ENCODE measurements around the gene DLL3. TPM values are rescaled to one million over a fixed set of nuclear protein-coding genes. Genes with fewer than 3 reads are reported as not detected.

DLL3 gene
- total RNA-seq, 1 donor from 2014 or later, result 0.53 TPM

GRCh38 chr19:39481676-39482075, 17.1 kb upstream of the DLL3 start:
- DNase-seq (ENCODE audit: low read depth, low spot score), result no peak

- no peak for DNase-seq (ENCODE audit: low read depth, low spot score)
Measured at GRCh38 chr19:39483141-39483540, 15.6 kb upstream of the DLL3 start.

GRCh38 chr19:39489756-39490155, 9.0 kb upstream of the DLL3 start:
- no peak for DNase-seq (ENCODE audit: low read depth, low spot score)

- no peak for DNase-seq (ENCODE audit: low read depth, low spot score)
Measured at GRCh38 chr19:39492225-39492624, 6.5 kb upstream of the DLL3 start.

GRCh38 chr19:39492788-39493187, 6.0 kb upstream of the DLL3 start:
- no peak for DNase-seq (ENCODE audit: low read depth, low spot score)

GRCh38 chr19:39494661-39495060, 4.1 kb upstream of the DLL3 start:
- no peak for DNase-seq (ENCODE audit: low read depth, low spot score)

GRCh38 chr19:39496063-39496462, 2.7 kb upstream of the DLL3 start:
- DNase-seq (ENCODE audit: low read depth, low spot score), result no peak

- no peak for DNase-seq (ENCODE audit: low read depth, low spot score)
Measured at GRCh38 chr19:39497701-39497995, 1.1 kb upstream of the DLL3 start.

- no peak for DNase-seq (ENCODE audit: low read depth, low spot score)
Measured at GRCh38 chr19:39497996-39498797, 550 bp upstream of the DLL3 start.

GRCh38 chr19:39499932-39500331, 1.2 kb downstream of the DLL3 start:
- no peak for DNase-seq (ENCODE audit: low read depth, low spot score)

- DNase-seq (ENCODE audit: low read depth, low spot score), result no peak
Measured at GRCh38 chr19:39500543-39500942, 1.8 kb downstream of the DLL3 start.

GRCh38 chr19:39501340-39501739, 2.6 kb downstream of the DLL3 start:
- DNase-seq (ENCODE audit: low read depth, low spot score), result no peak

GRCh38 chr19:39502640-39503417, 4.1 kb downstream of the DLL3 start:
- peak; percentile 19 for DNase-seq (ENCODE audit: low read depth, low spot score)

GRCh38 chr19:39506598-39506943, 7.8 kb downstream of the DLL3 start:
- no peak for DNase-seq (ENCODE audit: low read depth, low spot score)

GRCh38 chr19:39506944-39507714, 8.4 kb downstream of the DLL3 start:
- peak; percentile 7 for DNase-seq (ENCODE audit: low read depth, low spot score)

GRCh38 chr19:39507715-39508364, 9.1 kb downstream of the DLL3 start:
- DNase-seq (ENCODE audit: low read depth, low spot score), result no peak

GRCh38 chr19:39508629-39509028, 9.9 kb downstream of the DLL3 start:
- no peak for DNase-seq (ENCODE audit: low read depth, low spot score)

- no peak for DNase-seq (ENCODE audit: low read depth, low spot score)
Measured at GRCh38 chr19:39509233-39509632, 10.5 kb downstream of the DLL3 start.

- no peak for DNase-seq (ENCODE audit: low read depth, low spot score)
Measured at GRCh38 chr19:39512988-39513387, 14.2 kb downstream of the DLL3 start.

GRCh38 chr19:39514840-39515550, 16.2 kb downstream of the DLL3 start, which contains the start of gene SELENOV:
SELENOV (plus strand) TSS chr19:39515139; CDS start chr19:39515213, 74 bp downstream.
- DNase-seq (ENCODE audit: low read depth, low spot score), result no peak
